MM.1S (cell line): ENCODE measurements around the gene TBXT.

Experiments used
- DNase-seq: peaks from one replicate; pipeline ENCODE4 v3.0.0-alpha.2; 2015
- H2AFZ ChIP-seq: fragments of 300-600 bp; sonication (generic); 2 replicates; pipeline ENCODE4 v1.6.0; 2016; ENCODE audit warnings: antibody characterized with exemption, low read length
- H3F3A ChIP-seq: fragments of 300-600 bp; sonication (generic); 2 replicates; pipeline ENCODE4 v1.6.1; 2016; ENCODE audit warnings: mild to moderate bottlenecking, antibody characterized with exemption, low read length, moderate library complexity, mixed read lengths; ENCODE audit not compliant: insufficient read depth
- H3K27ac ChIP-seq: fragments of 300-600 bp; sonication (generic); 2 replicates; pipeline ENCODE4 v1.5.1; 2016; ENCODE audit warnings: mild to moderate bottlenecking, low read length
- H3K27me3 ChIP-seq: fragments of 300-600 bp; sonication (generic); replicated peaks from 2 replicates; pipeline ENCODE4 v1.6.0; 2016; ENCODE audit warnings: low read length; ENCODE audit not compliant: insufficient read depth
- H3K36me3 ChIP-seq: fragments of 300-600 bp; sonication (generic); replicated peaks from 2 replicates; pipeline ENCODE4 v1.6.1; 2016; ENCODE audit warnings: mild to moderate bottlenecking, low read length, mixed read lengths; ENCODE audit not compliant: insufficient read depth
- H3K4me1 ChIP-seq: fragments of 300-600 bp; sonication (generic); 2 replicates; pipeline ENCODE4 v1.6.1; 2016; ENCODE audit warnings: low read length, mixed read lengths
- H3K4me2 ChIP-seq: fragments of 300-600 bp; sonication (generic); 2 replicates; pipeline ENCODE4 v1.6.0; 2016; ENCODE audit warnings: low read depth, low read length
- H3K4me3 ChIP-seq: fragments of 300-600 bp; sonication (generic); 2 replicates; pipeline ENCODE4 v1.5.1; 2016; ENCODE audit warnings: low read length, mixed read lengths
- H3K79me2 ChIP-seq: fragments of 300-600 bp; sonication (generic); 2 replicates; pipeline ENCODE4 v1.6.1; 2016; ENCODE audit warnings: mixed run types, low read length, mixed read lengths
- H3K9ac ChIP-seq: fragments of 300-600 bp; sonication (generic); 2 replicates; pipeline ENCODE4 v1.6.1; 2016; ENCODE audit warnings: low read length, mixed read lengths
- H3K9me2 ChIP-seq: fragments of 300-600 bp; sonication (generic); replicated peaks from 2 replicates; pipeline ENCODE4 v1.6.1; 2016; ENCODE audit warnings: mild to moderate bottlenecking, low read length, mixed read lengths; ENCODE audit not compliant: insufficient read depth
- H3K9me3 ChIP-seq: fragments of 300-600 bp; sonication (generic); replicated peaks from 2 replicates; pipeline ENCODE4 v1.6.1; 2016; ENCODE audit warnings: mild to moderate bottlenecking, low read length, mixed read lengths; ENCODE audit not compliant: insufficient read depth
- H4K20me1 ChIP-seq: fragments of 300-600 bp; sonication (generic); 2 replicates; pipeline ENCODE4 v1.6.1; 2016; ENCODE audit warnings: mild to moderate bottlenecking, low read length, moderate library complexity, mixed read lengths; ENCODE audit not compliant: insufficient read depth
- CTCF ChIP-seq: fragments of 300-600 bp; sonication (generic); IDR thresholded peaks from 2 replicates; pipeline ENCODE4 v1.5.1; 2016; ENCODE audit warnings: antibody characterized with exemption, low read length, mixed read lengths
- EZH2 ChIP-seq: fragments of 300-600 bp; sonication (generic); optimal IDR thresholded peaks from 2 replicates; pipeline ENCODE3; 2017; ENCODE audit warnings: low read depth, mild to moderate bottlenecking, antibody characterized with exemption, low read length, mixed read lengths
- EZH2phosphoT487 ChIP-seq: fragments of 300-600 bp; sonication (generic); IDR thresholded peaks from 2 replicates; pipeline ENCODE4 v1.6.1; 2018; ENCODE audit warnings: antibody characterized with exemption, low read length

TBXT gene

GRCh38 chr6:166197361-166197760, 29.7 kb upstream of the TBXT start:
- no peaks in the 10 kb centered on the region for H3F3A ChIP-seq
- no peaks in the 10 kb centered on the region for H3K9me3 ChIP-seq
- H3K9ac ChIP-seq = no peak overlapping the region
- no peaks in the 10 kb centered on the region for H3K36me3 ChIP-seq
- H3K9me2 ChIP-seq = no peaks in the 10 kb centered on the region
- peaks cover 6% of the 10 kb centered on the region; the same call in 1 of the 2 replicates for H3K4me1 ChIP-seq
- TF ChIP-seq CTCF (no peak), EZH2phosphoT487 (no peak), EZH2 (no peak)
- H3K4me3 ChIP-seq = no peak overlapping the region
- H2AFZ ChIP-seq = no peak overlapping the region
- no peak overlapping the region for H3K27ac ChIP-seq
- H3K79me2 ChIP-seq = no peaks in the 10 kb centered on the region
- DNase-seq = no peak
- no peaks in the 10 kb centered on the region for H4K20me1 ChIP-seq
- H3K27me3 ChIP-seq = no peaks in the 10 kb centered on the region
- H3K4me2 ChIP-seq = no peak overlapping the region

GRCh38 chr6:166195860-166196238, 28.2 kb upstream of the TBXT start:
- H3K9me3 ChIP-seq = no peaks in the 10 kb centered on the region
- H3K9ac ChIP-seq = no peak overlapping the region
- H3K4me2 ChIP-seq = no peak overlapping the region
- no peak overlapping the region for H3K4me3 ChIP-seq
- no peaks in the 10 kb centered on the region for H3K79me2 ChIP-seq
- TF ChIP-seq EZH2 (no peak), CTCF (no peak)
- H2AFZ ChIP-seq = no peak overlapping the region
- no peaks in the 10 kb centered on the region for H3K4me1 ChIP-seq
- no peaks in the 10 kb centered on the region for H3F3A ChIP-seq
- H3K27ac ChIP-seq = no peak overlapping the region
- no peak for DNase-seq
- no peaks in the 10 kb centered on the region for H3K27me3 ChIP-seq
- H3K9me2 ChIP-seq = no peaks in the 10 kb centered on the region
- no peaks in the 10 kb centered on the region for H3K36me3 ChIP-seq
- H4K20me1 ChIP-seq = no peaks in the 10 kb centered on the region

GRCh38 chr6:166194914-166195859, 27.5 kb upstream of the TBXT start:
- Histone ChIP-seq H3K4me2 (no peak overlapping the region), H2AFZ (no peak overlapping the region), H3K27me3 (no peaks in the 10 kb centered on the region), H3K4me1 (no peaks in the 10 kb centered on the region), H3K9me2 (no peaks in the 10 kb centered on the region), H3K9me3 (no peaks in the 10 kb centered on the region), H3K36me3 (no peaks in the 10 kb centered on the region), H3K4me3 (no peak overlapping the region), H4K20me1 (no peaks in the 10 kb centered on the region), H3K27ac (no peak overlapping the region), H3K79me2 (no peaks in the 10 kb centered on the region), H3F3A (no peaks in the 10 kb centered on the region), H3K9ac (no peak overlapping the region)
- no peak for TF ChIP-seq EZH2phosphoT487
- no peak for TF ChIP-seq CTCF
- no peak for TF ChIP-seq EZH2
- DNase-seq = no peak
